Measurements from ENCODE around the gene UTP11. TPM values are rescaled to one million over a fixed set of nuclear protein-coding genes. Genes with fewer than 3 reads are reported as not detected.
"Not testable (repeated sequence)": the region's sequence is repeated elsewhere in the genome, so short reads cannot be mapped to it uniquely, and the experiment has no call there.

The UTP11 gene
- 32.6 and 34.4 TPM in 2 replicates for total RNA-seq
- long read RNA-seq, transcript UTP11-201 (8 exons, 2,019 nt) = major isoform, 124 of 129 reads
- long read RNA-seq, partial matches to known transcripts = 1 of 129 reads
- long read RNA-seq, other reads (novel, unspliced or antisense) = 2 of 129 reads

- Mint-ChIP-seq H3K36me3 (ENCODE audit: unreplicated experiment) (peaks cover 8% of the 10 kb centered on the region), H3K4me1 (ENCODE audit: unreplicated experiment) (peaks cover 36% of the 10 kb centered on the region), H3K27ac (ENCODE audit: unreplicated experiment) (peak within 1 kb of the TSS; percentile 97), H3K9me3 (ENCODE audit: unreplicated experiment) (no peaks in the 10 kb centered on the region), H3K4me3 (ENCODE audit: unreplicated experiment) (peak within 1 kb of the TSS; percentile 97), H3K27me3 (ENCODE audit: unreplicated experiment) (no peaks in the 10 kb centered on the region)
- DNase-seq (ENCODE audit: extremely low spot score, unreplicated experiment) = peak; percentile 97
- no peak for TF ChIP-seq CTCF (IDR thresholded peaks at IDR 0.05)
These were observed at the start of gene UTP11 for GRCh38 chr1:38012363-38013226. Gene UTP11, plus strand, starts transcription at chr1:38012734. Its CDS starts 69 bp downstream, at chr1:38012803.

GRCh38 chr1:37964106-37964505 lies 48.4 kb upstream of the UTP11 start:
- H3K36me3 Mint-ChIP-seq (ENCODE audit: unreplicated experiment) = peaks cover 40% of the 10 kb centered on the region
- not testable (repeated sequence) for H3K27ac Mint-ChIP-seq (ENCODE audit: unreplicated experiment); DNase-seq (ENCODE audit: extremely low spot score, unreplicated experiment); H3K27me3 Mint-ChIP-seq (ENCODE audit: unreplicated experiment); H3K4me1 Mint-ChIP-seq (ENCODE audit: unreplicated experiment); H3K9me3 Mint-ChIP-seq (ENCODE audit: unreplicated experiment); H3K4me3 Mint-ChIP-seq (ENCODE audit: unreplicated experiment)

GRCh38 chr1:37965301-37965700 lies 47.2 kb upstream of the UTP11 start:
- H3K36me3 Mint-ChIP-seq (ENCODE audit: unreplicated experiment) = peaks cover 43% of the 10 kb centered on the region
- H3K4me3 Mint-ChIP-seq (ENCODE audit: unreplicated experiment) = no peak overlapping the region
- no peak for TF ChIP-seq CTCF (IDR thresholded peaks at IDR 0.05)
- no peaks in the 10 kb centered on the region for H3K4me1 Mint-ChIP-seq (ENCODE audit: unreplicated experiment)
- H3K27ac Mint-ChIP-seq (ENCODE audit: unreplicated experiment) = no peak overlapping the region
- H3K27me3 Mint-ChIP-seq (ENCODE audit: unreplicated experiment) = no peaks in the 10 kb centered on the region
- no peaks in the 10 kb centered on the region for H3K9me3 Mint-ChIP-seq (ENCODE audit: unreplicated experiment)
- no peak for DNase-seq (ENCODE audit: extremely low spot score, unreplicated experiment)

GRCh38 chr1:37973684-37974083 lies 38.9 kb upstream of the UTP11 start:
- not testable (repeated sequence) for H3K4me1 Mint-ChIP-seq (ENCODE audit: unreplicated experiment); DNase-seq (ENCODE audit: extremely low spot score, unreplicated experiment); H3K4me3 Mint-ChIP-seq (ENCODE audit: unreplicated experiment); H3K27me3 Mint-ChIP-seq (ENCODE audit: unreplicated experiment); H3K9me3 Mint-ChIP-seq (ENCODE audit: unreplicated experiment); H3K27ac Mint-ChIP-seq (ENCODE audit: unreplicated experiment)
- H3K36me3 Mint-ChIP-seq (ENCODE audit: unreplicated experiment) = peaks cover 66% of the 10 kb centered on the region

- DNase-seq (ENCODE audit: extremely low spot score, unreplicated experiment) = no peak
- Mint-ChIP-seq H3K27me3 (ENCODE audit: unreplicated experiment) (no peaks in the 10 kb centered on the region), H3K36me3 (ENCODE audit: unreplicated experiment) (peaks cover 67% of the 10 kb centered on the region), H3K27ac (ENCODE audit: unreplicated experiment) (peak overlapping the region; percentile 24), H3K9me3 (ENCODE audit: unreplicated experiment) (no peaks in the 10 kb centered on the region), H3K4me3 (ENCODE audit: unreplicated experiment) (no peak overlapping the region), H3K4me1 (ENCODE audit: unreplicated experiment) (no peaks in the 10 kb centered on the region)
- TF ChIP-seq CTCF (IDR thresholded peaks at IDR 0.05) = no peak
These were observed 38.0 kb upstream of the UTP11 start for GRCh38 chr1:37974567-37974966.

GRCh38 chr1:37975083-37975482 lies 37.5 kb upstream of the UTP11 start:
- DNase-seq (ENCODE audit: extremely low spot score, unreplicated experiment); H3K4me1 Mint-ChIP-seq (ENCODE audit: unreplicated experiment): not testable (repeated sequence)

More at GRCh38 chr1:37975083-37975482, 37.5 kb upstream of the UTP11 start:
- Mint-ChIP-seq H3K27ac (ENCODE audit: unreplicated experiment) (peak overlapping the region; percentile 24), H3K36me3 (ENCODE audit: unreplicated experiment) (peaks cover 68% of the 10 kb centered on the region)
- not testable (repeated sequence) for H3K4me3 Mint-ChIP-seq (ENCODE audit: unreplicated experiment); H3K9me3 Mint-ChIP-seq (ENCODE audit: unreplicated experiment); H3K27me3 Mint-ChIP-seq (ENCODE audit: unreplicated experiment)
- TF ChIP-seq CTCF (IDR thresholded peaks at IDR 0.05) = peak; percentile 71
